ENCODE data around the gene PCSK6. TPM values are rescaled to one million over a fixed set of nuclear protein-coding genes. Genes with fewer than 3 reads are reported as not detected.
"Not testable (repeated sequence)": the region's sequence is repeated elsewhere in the genome, so short reads cannot be mapped to it uniquely, and the experiment has no call there.

PCSK6 gene
- total RNA-seq, 1 donor from 2014 or later = 8.4 TPM

GRCh38 chr15:101425787-101426365 is 63.6 kb downstream of the PCSK6 start:
- H3K4me3 ChIP-seq (ENCODE audit: low read depth, low read length) = no peak overlapping the region
- H3K36me3 ChIP-seq (ENCODE audit: control insufficient read depth, insufficient read depth, low read length) = no peaks in the 10 kb centered on the region
- no peak for TF ChIP-seq CTCF (IDR thresholded peaks at IDR 0.05; ENCODE audit: insufficient read depth, low read length, poor library complexity, severe bottlenecking)
- no peak for DNase-seq (ENCODE audit: low read depth)
- H3K27me3 ChIP-seq (ENCODE audit: control insufficient read depth, insufficient read depth, low read length) = no peaks in the 10 kb centered on the region

- Histone ChIP-seq H3K27me3 (ENCODE audit: control insufficient read depth, insufficient read depth, low read length) (no peaks in the 10 kb centered on the region), H3K4me3 (ENCODE audit: low read depth, low read length) (no peak overlapping the region), H3K36me3 (ENCODE audit: control insufficient read depth, insufficient read depth, low read length) (no peaks in the 10 kb centered on the region)
- TF ChIP-seq CTCF (IDR thresholded peaks at IDR 0.05; ENCODE audit: insufficient read depth, low read length, poor library complexity, severe bottlenecking) = no peak
- DNase-seq (ENCODE audit: low read depth) = no peak
Measured at GRCh38 chr15:101424984-101425383, 64.5 kb downstream of the PCSK6 start.

GRCh38 chr15:101420232-101420631 is 69.3 kb downstream of the PCSK6 start:
- TF ChIP-seq CTCF (IDR thresholded peaks at IDR 0.05; ENCODE audit: insufficient read depth, low read length, poor library complexity, severe bottlenecking) = no peak
- Histone ChIP-seq H3K27me3 (ENCODE audit: control insufficient read depth, insufficient read depth, low read length) (no peaks in the 10 kb centered on the region), H3K4me3 (ENCODE audit: low read depth, low read length) (no peak overlapping the region), H3K36me3 (ENCODE audit: control insufficient read depth, insufficient read depth, low read length) (no peaks in the 10 kb centered on the region)
- no peak for DNase-seq (ENCODE audit: low read depth)

GRCh38 chr15:101416475-101416874 is 73.0 kb downstream of the PCSK6 start:
- not testable (repeated sequence) for DNase-seq (ENCODE audit: low read depth); H3K36me3 ChIP-seq (ENCODE audit: control insufficient read depth, insufficient read depth, low read length); H3K4me3 ChIP-seq (ENCODE audit: low read depth, low read length); H3K27me3 ChIP-seq (ENCODE audit: control insufficient read depth, insufficient read depth, low read length)

- Histone ChIP-seq H3K4me3 (ENCODE audit: low read depth, low read length) (no peak overlapping the region), H3K36me3 (ENCODE audit: control insufficient read depth, insufficient read depth, low read length) (no peaks in the 10 kb centered on the region), H3K27me3 (ENCODE audit: control insufficient read depth, insufficient read depth, low read length) (no peaks in the 10 kb centered on the region)
- DNase-seq (ENCODE audit: low read depth) = no peak
- TF ChIP-seq CTCF (IDR thresholded peaks at IDR 0.05; ENCODE audit: insufficient read depth, low read length, poor library complexity, severe bottlenecking) = no peak
Measured at GRCh38 chr15:101413239-101413638, 76.3 kb downstream of the PCSK6 start.

GRCh38 chr15:101411581-101411980 is 77.9 kb downstream of the PCSK6 start:
- no peaks in the 10 kb centered on the region for H3K27me3 ChIP-seq (ENCODE audit: control insufficient read depth, insufficient read depth, low read length)
- TF ChIP-seq CTCF (IDR thresholded peaks at IDR 0.05; ENCODE audit: insufficient read depth, low read length, poor library complexity, severe bottlenecking) = no peak
- DNase-seq (ENCODE audit: low read depth) = no peak

More at GRCh38 chr15:101411581-101411980, 77.9 kb downstream of the PCSK6 start:
- Histone ChIP-seq H3K36me3 (ENCODE audit: control insufficient read depth, insufficient read depth, low read length) (no peaks in the 10 kb centered on the region), H3K4me3 (ENCODE audit: low read depth, low read length) (no peak overlapping the region)

All from kidney epithelial cell (primary cell).